B cell (primary cell): ENCODE results near the gene CMPK1. TPM values are rescaled to one million over a fixed set of nuclear protein-coding genes. Genes with fewer than 3 reads are reported as not detected.

Experiments
- ATAC-seq: fragments of 200-7000 bp; cut with Tn5 transposase; one replicate; pipeline ENCODE4 v1.10.0; 2021; ENCODE audit warnings: low read depth, mild to moderate bottlenecking, moderate number of reproducible peaks, moderate library complexity
- CTCF ChIA-PET: fragments of 350-600 bp; sonication (Branson Sonifier 250); formaldehyde crosslinking; loops from one replicate; lab custom pipeline; 2021; ENCODE audit warnings: antibody characterized with exemption, inconsistent platforms; lab: Charles Lee
- POLR2A ChIA-PET: fragments of 350-600 bp; sonication (Branson Sonifier 250); formaldehyde crosslinking; loops from one replicate; lab custom pipeline; 2021; ENCODE audit warnings: antibody characterized with exemption; lab: Charles Lee
- DNase-seq: peaks from one replicate; pipeline ENCODE4 v3.0.0; 2013
- H2AFZ ChIP-seq: 2 replicates; pipeline ENCODE4 v1.6.1; 2012; ENCODE audit warnings: mild to moderate bottlenecking, low read depth, low read length; ENCODE audit not compliant: insufficient read depth, poor library complexity, severe bottlenecking
- H3K27ac ChIP-seq, 2 donors: 1 replicate in 1 of 2; 2 replicates in 1 of 2; pipeline ENCODE4 v1.5.1; 2012 to 2013; ENCODE audit warnings: low read length in 2 of 2, mild to moderate bottlenecking in 2 of 2, moderate library complexity in 1 of 2
- H3K27me3 ChIP-seq, 4 experiments: fragments of 200-600 bp in 1 of 4; sonication (generic) in 1 of 4; replicated peaks in 1 of 4; 1 replicate in 2 of 4; 2 replicates in 2 of 4; pipeline versions ENCODE4 v1.6.1 to v1.7.0; 2013 to 2016; ENCODE audit warnings: low read length in 3 of 4, mild to moderate bottlenecking in 2 of 4, mixed read lengths in 1 of 4, moderate library complexity in 1 of 4; ENCODE audit not compliant: insufficient read depth in 4 of 4, control insufficient read depth in 3 of 4; ENCODE audit errors: control extremely low read depth in 1 of 4
- H3K36me3 ChIP-seq, 2 experiments: replicated peaks in 1 of 2; 1 replicate in 1 of 2; 2 replicates in 1 of 2; pipeline versions ENCODE4 v1.6.1 to v1.7.1; 2013; ENCODE audit warnings: low read length in 1 of 2; ENCODE audit not compliant: insufficient read depth in 2 of 2, control insufficient read depth in 1 of 2; ENCODE audit errors: control extremely low read depth in 1 of 2, extremely low read depth in 1 of 2
- H3K4me1 ChIP-seq, 2 donors: fragments of 200-600 bp in 1 of 2; sonication (generic) in 1 of 2; 1 replicate in 1 of 2; 2 replicates in 1 of 2; pipeline versions ENCODE4 v1.5.1 to v1.6.1; 2013 to 2017; ENCODE audit warnings: low read length in 2 of 2; ENCODE audit not compliant: control insufficient read depth in 2 of 2, insufficient read depth in 2 of 2
- H3K4me2 ChIP-seq: replicated peaks from 2 replicates; pipeline ENCODE3; 2012; ENCODE audit warnings: mild to moderate bottlenecking, low read depth, low read length; ENCODE audit not compliant: poor library complexity, severe bottlenecking
- H3K4me3 ChIP-seq, 5 experiments: fragments of 200-600 bp in 1 of 5; sonication (generic) in 1 of 5; 1 replicate in 3 of 5; 2 replicates in 2 of 5; pipeline versions ENCODE4 v1.5.1 to v1.7.0; 2011 to 2016; ENCODE audit warnings: low read length in 4 of 5, mild to moderate bottlenecking in 4 of 5, low read depth in 2 of 5, control low read depth in 1 of 5, moderate library complexity in 1 of 5; ENCODE audit not compliant: insufficient read depth in 1 of 5; ENCODE audit errors: control extremely low read depth in 1 of 5, extremely low read depth in 1 of 5
- H3K79me2 ChIP-seq: fragments of 200-600 bp; sonication (generic); one replicate; pipeline ENCODE4 v1.6.0; 2016; ENCODE audit warnings: low read length; ENCODE audit not compliant: control insufficient read depth, insufficient read depth
- H3K9ac ChIP-seq: fragments of 200-600 bp; sonication (generic); 2 replicates; pipeline ENCODE4 v1.6.1; 2017; ENCODE audit warnings: mild to moderate bottlenecking, low read length, moderate library complexity
- H3K9me3 ChIP-seq, 3 donors: one replicate each; pipeline versions ENCODE4 v1.6.1 to v1.7.1; 2013; ENCODE audit warnings: low read length in 2 of 3; ENCODE audit not compliant: control insufficient read depth in 2 of 3, insufficient read depth in 1 of 3; ENCODE audit errors: control extremely low read depth in 1 of 3
- H4K20me1 ChIP-seq: 2 replicates; pipeline ENCODE4 v1.6.0; 2012; ENCODE audit warnings: mild to moderate bottlenecking, low read length; ENCODE audit not compliant: insufficient read depth, control insufficient read depth, poor library complexity, severe bottlenecking
- H3K27ac Mint-ChIP-seq: one replicate; pipeline ENCODE4 v1.8.0; 2021; ENCODE audit warnings: mixed read lengths
- H3K27me3 Mint-ChIP-seq: one replicate; pipeline ENCODE4 v1.8.0; 2021; ENCODE audit warnings: mixed read lengths
- H3K4me1 Mint-ChIP-seq: one replicate; pipeline ENCODE4 v1.8.0; 2021; ENCODE audit warnings: mixed read lengths
- H3K4me3 Mint-ChIP-seq: one replicate; pipeline ENCODE4 v1.8.0; 2021; ENCODE audit warnings: mixed read lengths
- H3K9me3 Mint-ChIP-seq: one replicate; pipeline ENCODE4 v1.8.0; 2022; ENCODE audit warnings: mixed read lengths; ENCODE audit not compliant: insufficient read depth
- EZH2 ChIP-seq: IDR thresholded peaks from 2 replicates; pipeline ENCODE4 v1.6.1; 2012; ENCODE audit warnings: borderline replicate concordance, low read depth, mild to moderate bottlenecking, moderate library complexity, low read length; ENCODE audit not compliant: insufficient read depth, poor library complexity, severe bottlenecking
- WGBS: methylation state at CpG from one replicate; pipeline ENCODE4 v1.1.5; 2013; ENCODE audit warnings: missing lambda C conversion rate; ENCODE audit not compliant: insufficient coverage; 5-methylcytosine and 5-hydroxymethylcytosine counted together
- intact Hi-C: fragments of 100-400 bp; cut with micrococcal nuclease; formaldehyde crosslinking; loops from one replicate; pipeline ENCODE4 v1.10.0; 2022
- polyA plus RNA-seq: library from polyadenylated mRNA; depleted of rRNA; stranded (reverse); fragments of >200 nt; gene quantifications from 2 replicates; pipeline ENCODE4 v1.2.3, GENCODE V29; 2012
- total RNA-seq, 2 donors: library from RNA; stranded (reverse); fragments of 120-200 nt in 1 of 2; gene quantifications; 1 replicate in 1 of 2; 2 replicates in 1 of 2; pipeline versions ENCODE4 v1.2.3 to v1.2.4, GENCODE V29; 2013 to 2022
- TF ChIP-seq, protein P1 (sequence below): fragments of 200-600 bp; IDR thresholded peaks from one replicate; pipeline ENCODE4 v1.8.0; 2022; ENCODE audit warnings: antibody characterized with exemption, mild to moderate bottlenecking

Gene CMPK1
- total and polyA plus RNA-seq, 2 donors (not counting 1 experiment from before 2014, with no cell fraction given): 16.8 to 97.4 TPM

GRCh38 chr1:47407481-47407880 lies 73.9 kb downstream of the CMPK1 start:
- Histone ChIP-seq H4K20me1 (no peaks in the 10 kb centered on the region), H2AFZ (no peak overlapping the region), H3K79me2 (no peaks in the 10 kb centered on the region), H3K4me3 (no peak overlapping the region), H3K36me3 (no peaks in the 10 kb centered on the region), H3K9ac (no peak overlapping the region), H3K27me3 (peaks cover 0 to 11% (median 0%) of the 10 kb centered on the region in 4 experiments), H3K9me3 (no peaks in the 10 kb centered on the region), H3K27ac (no peak overlapping the region), H3K4me2 (no peak overlapping the region), H3K4me1 (no peaks in the 10 kb centered on the region)
- Mint-ChIP-seq H3K9me3 (no peaks in the 10 kb centered on the region), H3K4me1 (no peaks in the 10 kb centered on the region), H3K4me3 (no peak overlapping the region), H3K27ac (no peak overlapping the region), H3K27me3 (peaks cover 44% of the 10 kb centered on the region)
- ChIA-PET CTCF (no interaction called here), POLR2A (no interaction called here)
- no peak for ATAC-seq
- TF ChIP-seq, protein P1, sequence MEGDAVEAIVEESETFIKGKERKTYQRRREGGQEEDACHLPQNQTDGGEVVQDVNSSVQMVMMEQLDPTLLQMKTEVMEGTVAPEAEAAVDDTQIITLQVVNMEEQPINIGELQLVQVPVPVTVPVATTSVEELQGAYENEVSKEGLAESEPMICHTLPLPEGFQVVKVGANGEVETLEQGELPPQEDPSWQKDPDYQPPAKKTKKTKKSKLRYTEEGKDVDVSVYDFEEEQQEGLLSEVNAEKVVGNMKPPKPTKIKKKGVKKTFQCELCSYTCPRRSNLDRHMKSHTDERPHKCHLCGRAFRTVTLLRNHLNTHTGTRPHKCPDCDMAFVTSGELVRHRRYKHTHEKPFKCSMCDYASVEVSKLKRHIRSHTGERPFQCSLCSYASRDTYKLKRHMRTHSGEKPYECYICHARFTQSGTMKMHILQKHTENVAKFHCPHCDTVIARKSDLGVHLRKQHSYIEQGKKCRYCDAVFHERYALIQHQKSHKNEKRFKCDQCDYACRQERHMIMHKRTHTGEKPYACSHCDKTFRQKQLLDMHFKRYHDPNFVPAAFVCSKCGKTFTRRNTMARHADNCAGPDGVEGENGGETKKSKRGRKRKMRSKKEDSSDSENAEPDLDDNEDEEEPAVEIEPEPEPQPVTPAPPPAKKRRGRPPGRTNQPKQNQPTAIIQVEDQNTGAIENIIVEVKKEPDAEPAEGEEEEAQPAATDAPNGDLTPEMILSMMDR: no peak
- TF ChIP-seq EZH2: no peak
- WGBS: 80% methylated on average over 1 of the region's 3 CpGs
- intact Hi-C loops: no loop called here
- no peak for DNase-seq

GRCh38 chr1:47409311-47410067 lies 75.9 kb downstream of the CMPK1 start:
- WGBS: 90% methylated on average over 12 of the region's 12 CpGs
- intact Hi-C loops: no loop called here
- Mint-ChIP-seq H3K9me3 (no peaks in the 10 kb centered on the region), H3K27ac (no peak overlapping the region), H3K27me3 (peaks cover 36% of the 10 kb centered on the region), H3K4me3 (no peak overlapping the region), H3K4me1 (no peaks in the 10 kb centered on the region)
- no peak overlapping the region for H3K4me3 ChIP-seq
- no peak overlapping the region for H3K4me2 ChIP-seq
- ATAC-seq (no peak), DNase-seq (no peak)
- H4K20me1 ChIP-seq: no peaks in the 10 kb centered on the region
- H3K27me3 ChIP-seq: peaks cover 0 to 15% (median 0%) of the 10 kb centered on the region in 4 experiments
- H3K79me2 ChIP-seq: no peaks in the 10 kb centered on the region
- H3K4me1 ChIP-seq: no peaks in the 10 kb centered on the region
- H3K27ac ChIP-seq: no peak overlapping the region
- H3K36me3 ChIP-seq: no peaks in the 10 kb centered on the region
- ChIA-PET POLR2A (no interaction called here), CTCF (no interaction called here)
- TF ChIP-seq EZH2: no peak
- TF ChIP-seq, protein P1: no peak
- no peak overlapping the region for H2AFZ ChIP-seq
- no peaks in the 10 kb centered on the region for H3K9me3 ChIP-seq
- H3K9ac ChIP-seq: no peak overlapping the region
